Tibial nerve (tissue), 4 donors: Measurements from ENCODE around the gene CARMIL1. TPM values are rescaled to one million over a fixed set of nuclear protein-coding genes. Genes with fewer than 3 reads are reported as not detected.
"Not testable (repeated sequence)": the region's sequence is repeated elsewhere in the genome, so short reads cannot be mapped to it uniquely, and the experiment has no call there.

Source experiments
- DNase-seq, 2 donors: peaks; one replicate each; pipeline ENCODE4 v3.0.0-alpha.2; 2019; ENCODE audit warnings: low spot score in 2 of 2
- H3K27ac ChIP-seq, 4 donors: fragments of 200-600 bp; sonication (generic) in 3 of 4; one replicate each; pipeline ENCODE4 v1.5.1; 2017 to 2019; ENCODE audit warnings: mild to moderate bottlenecking in 1 of 4
- H3K27me3 ChIP-seq, 2 donors: fragments of 200-600 bp; sonication (generic) in 1 of 2; one replicate each; pipeline versions ENCODE4 v1.5.1 to v1.6.0; 2017 to 2019
- H3K36me3 ChIP-seq, 3 donors: fragments of 200-600 bp; sonication (generic); one replicate each; pipeline ENCODE4 v1.5.1; 2018 to 2019
- H3K4me1 ChIP-seq, 4 donors: fragments of 200-600 bp; sonication (generic) in 3 of 4; one replicate each; pipeline ENCODE4 v1.5.1; 2017 to 2019
- H3K4me3 ChIP-seq, 4 donors: fragments of 200-600 bp; sonication (generic) in 3 of 4; one replicate each; pipeline ENCODE4 v1.5.1; 2017 to 2019; ENCODE audit warnings: mild to moderate bottlenecking in 1 of 4, moderate library complexity in 1 of 4
- H3K9me3 ChIP-seq, 4 donors: fragments of 200-600 bp; sonication (generic) in 3 of 4; one replicate each; pipeline ENCODE4 v1.5.1; 2017 to 2019
- CTCF ChIP-seq, 5 experiments: fragments of 200-600 bp in 3 of 5; fragments of 450-650 bp in 2 of 5; sonication (generic) in 3 of 5; IDR thresholded peaks; one replicate each; pipeline ENCODE4 v1.5.1; 2016 to 2019; ENCODE audit warnings: antibody characterized with exemption in 5 of 5, mild to moderate bottlenecking in 3 of 5, moderate library complexity in 2 of 5
- EP300 ChIP-seq, 2 donors: sonication (generic); formaldehyde crosslinking; IDR thresholded peaks; one replicate each; pipeline ENCODE4 v1.6.1; 2017; ENCODE audit warnings: antibody characterized with exemption in 2 of 2, mild to moderate bottlenecking in 1 of 2
- POLR2A ChIP-seq, 2 donors: fragments of 450-650 bp; IDR thresholded peaks; one replicate each; pipeline ENCODE4 v1.6.1; 2017; ENCODE audit warnings: antibody characterized with exemption in 2 of 2, mild to moderate bottlenecking in 2 of 2, moderate library complexity in 2 of 2
- whole genome bisulfite sequencing, 2 donors: methylation state at CpG; one replicate each; pipeline ENCODE4 v1.1.5; 2018; 5-methylcytosine and 5-hydroxymethylcytosine counted together
- total RNA-seq, 4 donors: library from RNA; depleted of rRNA; stranded (reverse); fragments of >200 nt; gene quantifications; one replicate each; pipeline ENCODE4 v1.1.0, GENCODE V29; 2016

The CARMIL1 gene
- total RNA-seq, 4 donors from 2014 or later = 29.1 to 43.5 (median 34.1) TPM

GRCh38 chr6:25370178-25371036, 91.2 kb downstream of the CARMIL1 start:
- peaks cover 0 to 6% (median 0%) of the 10 kb centered on the region in 4 donors for H3K9me3 ChIP-seq
- peak overlapping the region in 3 of 4 donors; percentile 48 to 80 (median 70) for H3K27ac ChIP-seq

GRCh38 chr6:25371037-25371347, 91.8 kb downstream of the CARMIL1 start:
- H3K36me3 ChIP-seq = no peaks in the 10 kb centered on the region
- H3K27ac ChIP-seq = no peak overlapping the region
- 88 to 100% methylated on average over 2 of the region's 2 CpGs for WGBS, 2 donors
- no peaks in the 10 kb centered on the region for H3K27me3 ChIP-seq
- H3K9me3 ChIP-seq = peaks cover 0 to 8% (median 0%) of the 10 kb centered on the region in 4 donors
- TF ChIP-seq EP300 (IDR thresholded peaks at IDR 0.05) = no peak
- H3K4me1 ChIP-seq = peaks cover 0 to 39% (median 14%) of the 10 kb centered on the region in 4 donors
- H3K4me3 ChIP-seq = no peak overlapping the region
- DNase-seq = no peak

More at GRCh38 chr6:25370178-25371036, 91.2 kb downstream of the CARMIL1 start:
- Histone ChIP-seq H3K4me3 (no peak overlapping the region), H3K36me3 (no peaks in the 10 kb centered on the region), H3K4me1 (peaks cover 0 to 39% (median 14%) of the 10 kb centered on the region in 4 donors), H3K27me3 (no peaks in the 10 kb centered on the region)
- no peak for DNase-seq
- no peak for TF ChIP-seq POLR2A (IDR thresholded peaks at IDR 0.05)
- TF ChIP-seq EP300 (IDR thresholded peaks at IDR 0.05) = no peak
- TF ChIP-seq CTCF (IDR thresholded peaks at IDR 0.05) = no peak
- 75 to 85% methylated on average over 10 of the region's 10 CpGs for WGBS, 2 donors

DNA sequence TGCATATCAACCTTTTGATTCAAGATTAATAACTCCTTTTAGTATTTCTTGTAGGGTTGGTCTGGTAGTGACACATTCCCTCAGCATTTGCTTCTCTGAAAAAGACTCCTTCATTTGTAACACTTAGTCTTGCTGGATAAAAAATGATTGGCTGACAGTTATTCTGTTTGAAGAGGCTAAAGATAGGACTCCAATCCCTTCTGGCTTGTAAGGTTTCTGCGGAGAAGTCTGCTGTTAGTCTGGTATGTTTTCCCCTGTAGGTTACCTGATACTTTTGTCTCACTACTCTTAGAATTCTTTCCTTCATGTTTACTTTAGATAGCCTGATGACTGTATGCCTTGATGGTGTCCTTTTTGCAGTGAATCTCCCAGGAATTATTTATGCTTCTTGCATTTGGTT, 96.0 kb downstream of the CARMIL1 start:
- TF ChIP-seq POLR2A (IDR thresholded peaks at IDR 0.05) (no peak), EP300 (IDR thresholded peaks at IDR 0.05) (no peak), CTCF (IDR thresholded peaks at IDR 0.05) (no peak)
- no peaks in the 10 kb centered on the region for H3K27me3 ChIP-seq
- peaks cover 0 to 5% (median 1%) of the 10 kb centered on the region in 4 donors for H3K4me1 ChIP-seq
- DNase-seq = no peak
- H3K4me3 ChIP-seq = no peak overlapping the region
- no peaks in the 10 kb centered on the region for H3K36me3 ChIP-seq
- H3K9me3 ChIP-seq = peaks cover 0 to 9% (median 0%) of the 10 kb centered on the region in 4 donors
- 96 to 97% methylated on average over 1 of the region's 1 CpG for WGBS, 2 donors
- no peak overlapping the region for H3K27ac ChIP-seq

- peaks cover 0 to 9% (median 0%) of the 10 kb centered on the region in 4 donors for H3K9me3 ChIP-seq
- no peak for DNase-seq
- TF ChIP-seq EP300 (IDR thresholded peaks at IDR 0.05) (no peak), CTCF (IDR thresholded peaks at IDR 0.05) (no peak), POLR2A (IDR thresholded peaks at IDR 0.05) (no peak)
- no peaks in the 10 kb centered on the region for H3K36me3 ChIP-seq
- H3K27me3 ChIP-seq = no peaks in the 10 kb centered on the region
- no peaks in the 10 kb centered on the region for H3K4me1 ChIP-seq
- WGBS, 2 donors = 88 to 92% methylated on average over 1 of the region's 1 CpG
- H3K27ac ChIP-seq = no peak overlapping the region
- H3K4me3 ChIP-seq = no peak overlapping the region
Observed at GRCh38 chr6:25377664-25378063, 98.5 kb downstream of the CARMIL1 start.

- Histone ChIP-seq H3K27me3 (no peaks in the 10 kb centered on the region), H3K9me3 (peaks cover 0 to under 1% (median 0%) of the 10 kb centered on the region in 4 donors), H3K4me3 (no peak overlapping the region), H3K36me3 (no peaks in the 10 kb centered on the region), H3K4me1 (no peaks in the 10 kb centered on the region), H3K27ac (no peak overlapping the region)
- TF ChIP-seq EP300 (IDR thresholded peaks at IDR 0.05) = no peak
- TF ChIP-seq CTCF (IDR thresholded peaks at IDR 0.05) = no peak
- TF ChIP-seq POLR2A (IDR thresholded peaks at IDR 0.05) = no peak
- WGBS, 2 donors = 60 to 61% methylated on average over 1 of the region's 1 CpG
- DNase-seq = no peak
Observed at GRCh38 chr6:25381077-25381476, 101.9 kb downstream of the CARMIL1 start.

DNA sequence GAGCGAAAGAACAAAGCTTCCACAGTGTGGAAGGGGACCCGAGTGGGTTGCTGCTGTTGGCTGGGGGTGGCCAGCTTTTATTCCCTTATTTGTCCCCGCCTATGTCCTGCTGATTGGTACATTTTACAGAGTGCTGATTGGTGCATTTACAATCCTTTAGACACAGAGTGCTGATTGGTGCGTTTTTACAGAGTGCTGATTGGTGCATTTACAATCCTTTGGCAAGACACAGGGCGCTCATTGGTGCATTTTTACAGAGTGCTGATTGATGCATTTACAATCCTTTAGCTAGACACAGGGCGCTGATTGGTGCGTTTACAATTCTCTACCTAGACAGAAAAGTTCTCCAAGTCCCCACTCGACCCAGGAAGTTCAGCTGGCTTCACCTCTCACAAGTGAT, 103.3 kb downstream of the CARMIL1 start:
- H3K4me1 ChIP-seq, H3K27ac ChIP-seq, H3K9me3 ChIP-seq, H3K36me3 ChIP-seq, H3K4me3 ChIP-seq, DNase-seq, H3K27me3 ChIP-seq: not testable (repeated sequence)
- WGBS, 2 donors = 81 to 88% methylated on average over 8 of the region's 8 CpGs
